Measurements from ENCODE around the gene TNC. TPM values are rescaled to one million over a fixed set of nuclear protein-coding genes. Genes with fewer than 3 reads are reported as not detected.

TNC gene
- total and polyA plus RNA-seq, 12 donors: 0.41 to 120 (median 5.7) TPM

GRCh38 chr9:115034801-115035200, 83.2 kb downstream of the TNC start:
- peak in 1 of 8 donors; percentile 39 for ATAC-seq
- Histone ChIP-seq H3K9me3 (no peaks in the 10 kb centered on the region), H3K4me1 (peaks cover 0 to 28% (median 9%) of the 10 kb centered on the region in 9 donors), H3K4me3 (no peak overlapping the region), H3K27ac (peak overlapping the region in 3 of 10 donors; percentile 10 to 62 (median 55)), H3K27me3 (no peaks in the 10 kb centered on the region), H3K36me3 (peaks cover 0 to 5% (median 0%) of the 10 kb centered on the region in 9 donors)
- WGBS, 2 donors: 78 to 84% methylated on average over 1 of the region's 1 CpG
- DNase-seq: no peak
- no peak for TF ChIP-seq CTCF (IDR thresholded peaks at IDR 0.05)
- intact Hi-C loops (cut with DNase I): no loop called here

DNA sequence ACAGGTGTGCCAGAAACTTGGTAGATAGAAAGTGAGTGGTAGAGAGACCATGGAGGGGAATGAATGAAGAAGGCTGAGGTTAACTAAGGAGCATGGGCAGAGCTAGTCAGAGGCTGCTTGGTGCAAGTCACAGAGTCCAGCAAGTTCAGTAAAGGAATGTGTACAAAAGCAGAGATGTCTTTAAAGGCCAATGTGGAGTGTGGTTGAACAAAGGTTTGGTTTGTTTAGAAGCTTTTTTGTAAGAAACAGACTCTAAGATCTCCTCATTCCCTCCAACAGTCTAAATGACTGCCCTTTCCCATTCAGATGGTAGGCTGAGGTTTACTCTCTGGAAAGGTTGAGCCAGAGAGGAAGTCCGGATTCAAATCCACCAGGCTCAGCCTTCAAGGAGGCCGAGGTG, 84.2 kb downstream of the TNC start:
- H3K27ac ChIP-seq: no peak overlapping the region
- peaks cover 0 to 5% (median 0%) of the 10 kb centered on the region in 9 donors for H3K36me3 ChIP-seq
- 96% methylated on average over 2 of the region's 2 CpGs for WGBS, 2 donors
- H3K4me3 ChIP-seq: no peak overlapping the region
- intact Hi-C loops (cut with DNase I): no loop called here
- no peak for TF ChIP-seq CTCF (IDR thresholded peaks at IDR 0.05)
- ATAC-seq (no peak), DNase-seq (no peak)
- peaks cover 0 to 28% (median 9%) of the 10 kb centered on the region in 9 donors for H3K4me1 ChIP-seq
- H3K27me3 ChIP-seq: no peaks in the 10 kb centered on the region
- H3K9me3 ChIP-seq: no peaks in the 10 kb centered on the region

- Histone ChIP-seq H3K4me1 (peaks cover 0 to 28% (median 9%) of the 10 kb centered on the region in 9 donors), H3K27me3 (peaks cover 0 to 10% (median 3%) of the 10 kb centered on the region in 7 donors), H3K9me3 (no peaks in the 10 kb centered on the region), H3K4me3 (no peak overlapping the region), H3K27ac (no peak overlapping the region), H3K36me3 (peaks cover 0 to 5% (median 0%) of the 10 kb centered on the region in 9 donors)
- ATAC-seq (no peak), DNase-seq (no peak)
- no peak for TF ChIP-seq CTCF (IDR thresholded peaks at IDR 0.05)
- intact Hi-C loops (cut with DNase I): no loop called here
- 66 to 71% methylated on average over 1 of the region's 1 CpG for WGBS, 2 donors
Measured at GRCh38 chr9:115032296-115032695, 85.7 kb downstream of the TNC start.

DNA sequence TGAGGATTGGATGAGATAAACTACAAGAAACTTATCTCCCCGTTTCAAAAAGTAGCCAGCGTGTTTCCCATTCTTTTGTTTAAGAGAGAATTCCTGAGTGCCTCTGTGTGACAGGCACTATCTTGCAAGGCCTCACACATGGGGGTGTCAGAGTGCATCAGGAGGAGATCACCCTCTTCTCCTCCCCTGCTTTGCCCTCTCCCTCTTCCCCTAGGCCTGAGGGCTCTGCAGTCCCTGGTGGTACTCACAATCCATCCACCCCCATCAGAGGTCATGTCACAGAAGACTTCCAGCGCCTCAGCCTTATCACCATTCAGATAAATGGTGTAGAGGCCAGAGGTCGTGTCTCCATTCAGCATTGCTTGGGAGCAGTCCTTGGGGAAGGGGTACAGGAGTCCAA, 88.0 kb downstream of the TNC start:
- TF ChIP-seq CTCF (IDR thresholded peaks at IDR 0.05): no peak
- Histone ChIP-seq H3K36me3 (peaks cover 0 to 5% (median 0%) of the 10 kb centered on the region in 9 donors), H3K9me3 (no peaks in the 10 kb centered on the region), H3K27ac (no peak overlapping the region), H3K4me1 (peaks cover 0 to 11% (median 3%) of the 10 kb centered on the region in 9 donors), H3K4me3 (no peak overlapping the region), H3K27me3 (peaks cover 0 to 10% (median 4%) of the 10 kb centered on the region in 7 donors)
- intact Hi-C loops (cut with DNase I): no loop called here
- 65 to 75% methylated on average over 4 of the region's 4 CpGs for WGBS, 2 donors
- DNase-seq (no peak), ATAC-seq (no peak)

All from heart right ventricle (tissue), 16 donors.